ENCODE data around the gene ZNF318. TPM values are rescaled to one million over a fixed set of nuclear protein-coding genes. Genes with fewer than 3 reads are reported as not detected.

Gene ZNF318
- total and polyA plus RNA-seq, 2 donors (not counting 3 experiments of a cell fraction or from before 2014, with no cell fraction given), result 7.1 to 13.6 TPM

- Histone ChIP-seq H2AFZ (ENCODE audit: low read depth, low read length) (no peak overlapping the region), H3K4me1 (ENCODE audit: control insufficient read depth, extremely low read depth, insufficient read depth, low read length) (no peaks in the 10 kb centered on the region), H3K79me2 (ENCODE audit: control insufficient read depth, insufficient read depth, low read length) (no peaks in the 10 kb centered on the region), H3K4me3 (replicated peaks in 1 of 3; ENCODE audit: insufficient read depth in 1 of 3, low read depth in 1 of 3, low read length in 3 of 3) (no peak overlapping the region), H3K27ac (ENCODE audit: insufficient read depth, low read depth, low read length) (no peak overlapping the region), H3K9me1 (replicated peaks; ENCODE audit: control insufficient read depth, extremely low read depth, insufficient read depth, low read length) (no peaks in the 10 kb centered on the region), H4K20me1 (replicated peaks; ENCODE audit: control insufficient read depth, extremely low read depth, insufficient read depth, low read length) (no peaks in the 10 kb centered on the region), H3K36me3 (ENCODE audit: control insufficient read depth in 2 of 2, extremely low read depth in 1 of 2, insufficient read depth in 2 of 2, low read length in 2 of 2) (no peaks in the 10 kb centered on the region), H3K9ac (replicated peaks; ENCODE audit: extremely low read depth, insufficient read depth, low read length) (no peak overlapping the region), H3K27me3 (ENCODE audit: control insufficient read depth in 2 of 2, insufficient read depth in 2 of 2, low read length in 2 of 2) (peaks cover 5 to 12% of the 10 kb centered on the region in 2 experiments), H3K4me2 (ENCODE audit: insufficient read depth, low read length) (no peak overlapping the region), H3K9me3 (replicated peaks; ENCODE audit: control insufficient read depth, insufficient read depth, low read length) (no peaks in the 10 kb centered on the region)
- FAIRE-seq (no peak), DNase-seq (ENCODE audit: low read depth, low spot score) (no peak)
- intact Hi-C loops (cut with micrococcal nuclease) (no loop called here), dilution Hi-C loops (cut with MboI; ENCODE audit: extremely low pct_ligation_motif_present, low sequenced_read_pairs) (no loop called here)
- no TSS peak for BruUV-seq (replicated peaks)
- POLR2A ChIA-PET, result no interaction called here
- no peak for TF ChIP-seq EZH2 (IDR thresholded peaks at IDR 0.05; ENCODE audit: borderline replicate concordance, low read depth, low read length, severe bottlenecking)
- TF ChIP-seq GATA2 (IDR thresholded peaks at IDR 0.05; ENCODE audit: insufficient read depth, insufficient read length, low read depth, low read length), result no peak
- no peak for TF ChIP-seq POLR2A (IDR thresholded peaks at IDR 0.05; ENCODE audit: low read depth, low read length)
- no peak for TF ChIP-seq JUN (IDR thresholded peaks at IDR 0.05; ENCODE audit: borderline replicate concordance, insufficient read depth, insufficient read length, low read depth)
- no peak for TF ChIP-seq POLR2AphosphoS5 (IDR thresholded peaks at IDR 0.05; ENCODE audit: insufficient read depth, low read depth, low read length)
- TF ChIP-seq FOS (IDR thresholded peaks at IDR 0.05; ENCODE audit: borderline replicate concordance, insufficient read depth, low read length), result no peak
- TF ChIP-seq MYC (IDR thresholded peaks at IDR 0.05; ENCODE audit: low read depth, low read length), result no peak
- TF ChIP-seq MAX (IDR thresholded peaks at IDR 0.05; ENCODE audit: insufficient read depth, insufficient read length), result no peak
- TF ChIP-seq CTCF (IDR thresholded peaks at IDR 0.05; ENCODE audit: extremely low read depth in 1 of 2, insufficient read depth in 1 of 2, low read depth in 1 of 2, low read length in 2 of 2), result no peak
- CTCF ChIA-PET, result no interaction called here
Observed at GRCh38 chr6:43407296-43407695, 37.8 kb upstream of the ZNF318 start.
